Epithelial cell of alveolus of lung (primary cell): ENCODE data around the gene TNRC6A. TPM values are rescaled to one million over a fixed set of nuclear protein-coding genes. Genes with fewer than 3 reads are reported as not detected.

Source experiments
- total RNA-seq: library from RNA; depleted of rRNA; stranded (reverse); fragments of >200 nt; gene quantifications from 2 replicates; pipeline ENCODE4 v1.2.1, GENCODE V29; 2015

The TNRC6A gene
- 17.3 and 39.9 TPM in 2 replicates for total RNA-seq

GRCh38 chr16:24729243-24729950, at the start of gene TNRC6A:
TSS of gene TNRC6A (plus strand) at chr16:24729651. CDS start at chr16:24729842, 191 bp downstream.

DNA sequence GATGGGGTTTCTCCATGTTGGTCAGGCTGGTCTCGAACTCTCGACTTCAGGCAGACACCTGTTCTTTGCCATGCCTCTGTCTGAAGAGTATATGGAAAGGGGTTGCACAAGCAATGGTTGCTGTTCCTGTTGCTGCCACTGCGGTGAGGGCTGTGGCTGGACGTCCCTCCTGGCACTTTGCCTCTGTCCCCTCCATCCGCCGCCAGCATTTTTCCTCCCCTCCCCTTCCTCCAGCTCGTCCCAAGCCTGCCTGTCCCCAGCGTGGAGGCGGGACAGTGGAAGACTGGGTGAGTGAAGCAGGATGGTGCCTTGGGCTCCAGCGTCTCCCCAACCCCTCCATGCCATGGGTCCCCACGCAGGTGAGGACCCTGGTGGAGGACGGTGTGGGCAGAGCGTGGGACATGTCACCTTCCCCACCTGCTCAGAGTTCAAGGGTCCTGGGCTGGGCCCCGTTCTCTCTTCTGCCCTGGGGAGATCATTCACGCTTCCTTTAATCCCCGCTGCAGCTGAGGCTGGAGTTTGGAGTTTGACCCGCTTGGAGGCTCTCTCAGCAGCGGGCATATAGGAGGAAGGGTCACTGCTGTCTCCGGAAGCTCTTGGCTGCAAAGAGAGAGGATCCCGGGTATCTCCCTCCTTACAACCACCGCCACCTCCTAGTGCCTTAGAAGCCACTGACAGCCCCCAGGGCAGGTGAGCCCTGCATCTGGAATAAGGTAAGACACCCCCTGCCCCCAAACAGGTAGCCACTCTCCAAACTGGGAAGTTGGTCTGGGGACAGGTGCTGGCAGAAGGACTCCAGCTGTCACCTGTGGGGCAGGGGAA, 116.5 kb downstream of the TNRC6A start, which contains the start of gene SLC5A11:
SLC5A11 (plus strand) TSS at position 238 of the 822 bp plus-strand sequence. CDS start 12,681 bp downstream, outside the sequence.

Other genes starting within 250 kb of the TNRC6A start
- gene RBBP6, start 190.1 kb upstream of the TNRC6A start, total RNA-seq = 25.1 and 63.1 TPM in 2 replicates
- 1.2 TPM in 1 of 2 replicates, not detected in the other for gene SLC5A11, start 116.3 kb downstream of the TNRC6A start, total RNA-seq